ENCODE data around the gene FERMT2.

- TF ChIP-seq EZH2 (IDR thresholded peaks at IDR 0.05), result no peak
- no peak for TF ChIP-seq CTCF (IDR thresholded peaks at IDR 0.05)
These were observed 32.4 kb downstream of the FERMT2 start for GRCh38 chr14:52918486-52918885.

Measured in neural progenitor cell (in vitro differentiated cells).